Neural cell (in vitro differentiated cells): ENCODE results near the gene ST3GAL4. TPM values are rescaled to one million over a fixed set of nuclear protein-coding genes. Genes with fewer than 3 reads are reported as not detected.

Experiments used
- H2AFZ ChIP-seq: fragments of 200-600, 300-800 bp; sonication (generic), shearing (Covaris generic); 2 replicates; pipeline ENCODE4 v1.6.0; 2014; ENCODE audit warnings: low read depth, mild to moderate bottlenecking, antibody characterized with exemption, low read length, moderate library complexity
- H3F3A ChIP-seq: fragments of 200-600 bp; shearing (Covaris generic); 2 replicates; pipeline ENCODE4 v1.6.1; 2016; ENCODE audit warnings: mild to moderate bottlenecking, moderate library complexity, mixed read lengths, antibody characterized with exemption, low read length; ENCODE audit not compliant: insufficient read depth, poor library complexity, severe bottlenecking
- H3K27ac ChIP-seq: fragments of 200-600, 300-800 bp; sonication (generic), shearing (Covaris generic); 2 replicates; pipeline ENCODE4 v1.5.1; 2014; ENCODE audit warnings: mild to moderate bottlenecking, low read length, moderate library complexity
- H3K27me3 ChIP-seq: fragments of 300-800, 200-600 bp; sonication (generic), shearing (Covaris generic); 2 replicates; pipeline ENCODE4 v1.6.0; 2014; ENCODE audit warnings: mild to moderate bottlenecking, low read depth, low read length, moderate library complexity; ENCODE audit not compliant: insufficient read depth
- H3K36me3 ChIP-seq: fragments of 300-800, 200-600 bp; sonication (generic), shearing (Covaris generic); 2 replicates; pipeline ENCODE4 v1.5.1; 2014; ENCODE audit warnings: mild to moderate bottlenecking, antibody characterized with exemption, low read length, moderate library complexity; ENCODE audit not compliant: insufficient read depth
- H3K4me2 ChIP-seq: fragments of 300-800, 200-600 bp; sonication (generic), shearing (Covaris generic); 2 replicates; pipeline ENCODE4 v1.6.0; 2014; ENCODE audit warnings: mild to moderate bottlenecking, low read length
- H3K4me3 ChIP-seq: fragments of 300-800, 200-600 bp; sonication (generic), shearing (Covaris generic); 2 replicates; pipeline ENCODE4 v1.5.1; 2014; ENCODE audit warnings: mild to moderate bottlenecking, low read length, moderate library complexity
- H3K79me2 ChIP-seq: fragments of 200-600 bp; shearing (Covaris generic); replicated peaks from 2 replicates; pipeline ENCODE4 v1.6.0; 2014; ENCODE audit warnings: mild to moderate bottlenecking, low read length, moderate library complexity; ENCODE audit not compliant: insufficient read depth
- H3K9ac ChIP-seq: fragments of 300-800, 200-600 bp; sonication (generic), shearing (Covaris generic); 2 replicates; pipeline ENCODE4 v1.6.1; 2016; ENCODE audit warnings: mild to moderate bottlenecking, low read length, mixed read lengths
- H3K9me2 ChIP-seq: fragments of 200-600 bp; shearing (Covaris generic); 2 replicates; pipeline ENCODE4 v1.6.1; 2016; ENCODE audit warnings: mild to moderate bottlenecking, low read length, mixed read lengths; ENCODE audit not compliant: insufficient read depth
- H3K9me3 ChIP-seq: fragments of 200-600, 300-800 bp; sonication (generic), shearing (Covaris generic); 2 replicates; pipeline ENCODE4 v1.6.1; 2016; ENCODE audit warnings: mild to moderate bottlenecking, mixed run types, low read length, moderate library complexity, mixed read lengths
- H4K20me1 ChIP-seq: fragments of 200-600 bp; shearing (Covaris generic); 2 replicates; pipeline ENCODE4 v1.6.1; 2016; ENCODE audit warnings: mild to moderate bottlenecking, mixed run types; ENCODE audit not compliant: insufficient read depth
- CTCF ChIP-seq: fragments of 450-650 bp; IDR thresholded peaks from 2 replicates; pipeline ENCODE4 v1.5.1; 2014; ENCODE audit warnings: antibody characterized with exemption, mild to moderate bottlenecking, moderate library complexity; ENCODE audit not compliant: poor library complexity, severe bottlenecking
- EP300 ChIP-seq: fragments of 450-650 bp; conservative IDR thresholded peaks from 2 replicates; pipeline ENCODE4 v1.6.1; 2014; ENCODE audit warnings: antibody characterized with exemption, mild to moderate bottlenecking, moderate library complexity; ENCODE audit not compliant: poor library complexity, severe bottlenecking
- EZH2 ChIP-seq: fragments of 200-600, 300-800 bp; shearing (Covaris generic), sonication (generic); IDR thresholded peaks from 2 replicates; pipeline ENCODE4 v1.6.1; 2014; ENCODE audit warnings: antibody characterized with exemption, low read length, borderline replicate concordance, mild to moderate bottlenecking; ENCODE audit not compliant: insufficient read depth, poor library complexity, severe bottlenecking
- MXI1 ChIP-seq: fragments of 450-650 bp; conservative IDR thresholded peaks from 2 replicates; pipeline ENCODE4 v1.6.1; 2014; ENCODE audit warnings: antibody characterized with exemption, mild to moderate bottlenecking; ENCODE audit not compliant: poor library complexity, severe bottlenecking
- POLR2AphosphoS5 ChIP-seq: IDR thresholded peaks from 2 replicates; pipeline ENCODE4 v1.6.1; 2012
- RAD21 ChIP-seq: fragments of 450-650 bp; conservative IDR thresholded peaks from 2 replicates; pipeline ENCODE4 v1.6.1; 2014; ENCODE audit warnings: antibody characterized with exemption, mild to moderate bottlenecking, moderate library complexity
- REST ChIP-seq: IDR thresholded peaks from 2 replicates; pipeline ENCODE4 v1.6.1; 2012; ENCODE audit warnings: borderline replicate concordance
- SMC3 ChIP-seq: fragments of 450-650 bp; conservative IDR thresholded peaks from 2 replicates; pipeline ENCODE4 v1.6.1; 2014; ENCODE audit warnings: antibody characterized with exemption, mild to moderate bottlenecking, moderate library complexity; ENCODE audit not compliant: poor library complexity
- TAF1 ChIP-seq: IDR thresholded peaks from 2 replicates; pipeline ENCODE4 v1.6.1; 2012; ENCODE audit warnings: low read depth
- polyA plus RNA-seq: library from polyadenylated mRNA; depleted of rRNA; stranded (reverse); fragments of >200 nt; gene quantifications from 2 replicates; pipeline ENCODE4 v1.2.3, GENCODE V29; 2014

Gene ST3GAL4
- polyA plus RNA-seq, 1 donor from 2014 or later = 46.1 TPM

GRCh38 chr11:126390272-126390867 lies 34.9 kb downstream of the ST3GAL4 start:
- Histone ChIP-seq H3K9me3 (no peaks in the 10 kb centered on the region), H2AFZ (no peak overlapping the region), H3K27me3 (no peaks in the 10 kb centered on the region), H3K36me3 (no peaks in the 10 kb centered on the region), H3F3A (no peaks in the 10 kb centered on the region), H3K4me3 (no peak overlapping the region), H3K4me2 (no peak overlapping the region), H3K79me2 (no peaks in the 10 kb centered on the region), H4K20me1 (no peaks in the 10 kb centered on the region), H3K27ac (no peak overlapping the region), H3K9me2 (no peaks in the 10 kb centered on the region), H3K9ac (no peak overlapping the region)
- no peak for TF ChIP-seq EP300
- TF ChIP-seq REST = no peak
- TF ChIP-seq POLR2AphosphoS5 = no peak
- no peak for TF ChIP-seq EZH2
- TF ChIP-seq RAD21 = no peak
- no peak for TF ChIP-seq CTCF
- TF ChIP-seq TAF1 = no peak
- TF ChIP-seq MXI1 = no peak
- no peak for TF ChIP-seq SMC3

- TF ChIP-seq CTCF (no peak), RAD21 (no peak), SMC3 (no peak), TAF1 (no peak), EP300 (no peak), POLR2AphosphoS5 (no peak), REST (no peak)
- H3K36me3 ChIP-seq = no peaks in the 10 kb centered on the region
- no peak overlapping the region for H3K27ac ChIP-seq
- no peak overlapping the region for H3K9ac ChIP-seq
- H3K9me2 ChIP-seq = no peaks in the 10 kb centered on the region
- no peaks in the 10 kb centered on the region for H3F3A ChIP-seq
- no peak overlapping the region for H2AFZ ChIP-seq
- no peak overlapping the region for H3K4me2 ChIP-seq
- no peaks in the 10 kb centered on the region for H3K9me3 ChIP-seq
- no peaks in the 10 kb centered on the region for H4K20me1 ChIP-seq
- no peaks in the 10 kb centered on the region for H3K79me2 ChIP-seq
- no peaks in the 10 kb centered on the region for H3K27me3 ChIP-seq
- H3K4me3 ChIP-seq = no peak overlapping the region
Observed at GRCh38 chr11:126391286-126391954, 35.9 kb downstream of the ST3GAL4 start.
